Measurements from ENCODE around the gene CD82. TPM values are rescaled to one million over a fixed set of nuclear protein-coding genes. Genes with fewer than 3 reads are reported as not detected.

The CD82 gene
- total RNA-seq, 2 experiments from 2014 or later: 239 to 272 TPM

GRCh38 chr11:44627165-44627789 lies 61.8 kb downstream of the CD82 start:
- intact Hi-C loops (cut with DNase I, micrococcal nuclease): loop anchor here in 1 of 2 experiments (10.0 kb wide), 2 partner anchors 98 to 342 kb away; partner anchors contain the start of gene TSPAN18
- Mint-ChIP-seq H3K4me1 (peaks cover 25% of the 10 kb centered on the region), H3K36me3 (ENCODE audit: low read depth) (peaks cover 2% of the 10 kb centered on the region), H3K9me3 (ENCODE audit: low read depth) (peaks cover 7% of the 10 kb centered on the region), H3K4me3 (no peak overlapping the region), H3K27ac (no peak overlapping the region), H3K27me3 (no peaks in the 10 kb centered on the region)
- no peak for ATAC-seq
- DNase-seq: no peak
- POLR2A ChIA-PET: no interaction called here
- CTCF ChIA-PET: interaction anchor here (0.6 to 2.5 kb wide), 6 partner anchors 10 to 476 kb away, joined by 3 to 13 read pairs (median 4); no protein-coding TSS in a partner anchor

GRCh38 chr11:44627911-44628729 lies 62.7 kb downstream of the CD82 start:
- no peak overlapping the region for H3K4me3 Mint-ChIP-seq
- peaks cover 7% of the 10 kb centered on the region for H3K9me3 Mint-ChIP-seq (ENCODE audit: low read depth)
- peaks cover 16% of the 10 kb centered on the region for H3K4me1 Mint-ChIP-seq
- DNase-seq (no peak), ATAC-seq (no peak)
- no peaks in the 10 kb centered on the region for H3K27me3 Mint-ChIP-seq
- H3K36me3 Mint-ChIP-seq (ENCODE audit: low read depth): peaks cover 2% of the 10 kb centered on the region
- no peak overlapping the region for H3K27ac Mint-ChIP-seq
- intact Hi-C loops (cut with DNase I, micrococcal nuclease): loop anchor here in 1 of 2 experiments (10.0 kb wide), 2 partner anchors 97 to 343 kb away; partner anchors contain the start of gene TSPAN18
- CTCF ChIA-PET: interaction anchor here (0.6 to 2.5 kb wide), 6 partner anchors 11 to 283 kb away, joined by 3 to 13 read pairs (median 4); no protein-coding TSS in a partner anchor
- POLR2A ChIA-PET: no interaction called here

- peak; percentile 0 for DNase-seq
- ChIA-PET POLR2A (no interaction called here), CTCF (interaction anchor here (0.7 to 1.3 kb wide), 2 partner anchors 270 to 282 kb away, joined by 3 to 8 read pairs; no protein-coding TSS in a partner anchor)
- H3K36me3 Mint-ChIP-seq (ENCODE audit: low read depth): no peaks in the 10 kb centered on the region
- H3K4me1 Mint-ChIP-seq: peaks cover 7% of the 10 kb centered on the region
- no peak overlapping the region for H3K4me3 Mint-ChIP-seq
- peaks cover 7% of the 10 kb centered on the region for H3K9me3 Mint-ChIP-seq (ENCODE audit: low read depth)
- H3K27me3 Mint-ChIP-seq: peaks cover under 1% of the 10 kb centered on the region
- no peak for ATAC-seq
- intact Hi-C loops (cut with DNase I, micrococcal nuclease): loop anchor here in 1 of 2 experiments (10.0 kb wide), 2 partner anchors 96 to 344 kb away; partner anchors contain the start of gene TSPAN18
- H3K27ac Mint-ChIP-seq: no peak overlapping the region
These were observed 63.6 kb downstream of the CD82 start for GRCh38 chr11:44628730-44629700.

- peaks cover 4% of the 10 kb centered on the region for H3K27me3 Mint-ChIP-seq
- H3K36me3 Mint-ChIP-seq (ENCODE audit: low read depth): no peaks in the 10 kb centered on the region
- peaks cover 7% of the 10 kb centered on the region for H3K9me3 Mint-ChIP-seq (ENCODE audit: low read depth)
- no peaks in the 10 kb centered on the region for H3K4me1 Mint-ChIP-seq
- H3K4me3 Mint-ChIP-seq: no peak overlapping the region
- ChIA-PET CTCF (interaction anchor here (1.3 kb wide), 1 partner anchor 281 kb away, joined by 8 read pairs; no protein-coding TSS in a partner anchor), POLR2A (interaction anchor here (0.6 kb wide), 1 partner anchor 144 kb away, joined by 3 read pairs; no protein-coding TSS in a partner anchor)
- intact Hi-C loops (cut with DNase I, micrococcal nuclease): loop anchor here in 1 of 2 experiments (10.0 kb wide), 2 partner anchors 95 to 345 kb away; partner anchors contain the start of gene TSPAN18
- no peak for DNase-seq
- ATAC-seq: no peak
- no peak overlapping the region for H3K27ac Mint-ChIP-seq
These were observed 64.4 kb downstream of the CD82 start for GRCh38 chr11:44629732-44630345.

GRCh38 chr11:44630511-44631210 lies 65.2 kb downstream of the CD82 start:
- Mint-ChIP-seq H3K27ac (no peak overlapping the region), H3K27me3 (peaks cover 6% of the 10 kb centered on the region), H3K4me3 (no peak overlapping the region), H3K9me3 (ENCODE audit: low read depth) (peaks cover 7% of the 10 kb centered on the region), H3K36me3 (ENCODE audit: low read depth) (no peaks in the 10 kb centered on the region), H3K4me1 (no peaks in the 10 kb centered on the region)
- intact Hi-C loops (cut with DNase I, micrococcal nuclease): no loop called here
- CTCF ChIA-PET: no interaction called here
- DNase-seq (no peak), ATAC-seq (no peak)
- POLR2A ChIA-PET: no interaction called here

GRCh38 chr11:44631831-44632230 lies 66.4 kb downstream of the CD82 start:
- no peak overlapping the region for H3K4me3 Mint-ChIP-seq
- CTCF ChIA-PET: interaction anchor here (0.8 to 2.2 kb wide), 7 partner anchors 10 to 261 kb away, joined by 3 to 16 read pairs (median 3); no protein-coding TSS in a partner anchor
- no peaks in the 10 kb centered on the region for H3K36me3 Mint-ChIP-seq (ENCODE audit: low read depth)
- no peaks in the 10 kb centered on the region for H3K4me1 Mint-ChIP-seq
- DNase-seq: no peak
- peaks cover 10% of the 10 kb centered on the region for H3K27me3 Mint-ChIP-seq
- H3K9me3 Mint-ChIP-seq (ENCODE audit: low read depth): no peaks in the 10 kb centered on the region
- ATAC-seq: no peak
- intact Hi-C loops (cut with DNase I, micrococcal nuclease): loop anchor here in 1 of 2 experiments (1.0 kb wide), 1 partner anchor 76 kb away; no protein-coding TSS in a partner anchor
- POLR2A ChIA-PET: no interaction called here
- H3K27ac Mint-ChIP-seq: no peak overlapping the region

- Mint-ChIP-seq H3K4me1 (no peaks in the 10 kb centered on the region), H3K9me3 (ENCODE audit: low read depth) (no peaks in the 10 kb centered on the region), H3K27ac (no peak overlapping the region), H3K27me3 (peaks cover 15% of the 10 kb centered on the region), H3K4me3 (no peak overlapping the region), H3K36me3 (ENCODE audit: low read depth) (no peaks in the 10 kb centered on the region)
- peak; percentile 65 for DNase-seq
- CTCF ChIA-PET: interaction anchor here (0.8 to 2.2 kb wide), 9 partner anchors 11 to 279 kb away, joined by 3 to 16 read pairs (median 3); no protein-coding TSS in a partner anchor
- intact Hi-C loops (cut with DNase I, micrococcal nuclease): loop anchor here in 1 of 2 experiments (1.0 kb wide), 1 partner anchor 76 kb away; no protein-coding TSS in a partner anchor
- peak; percentile 83 for ATAC-seq
- POLR2A ChIA-PET: no interaction called here
These were observed 67.1 kb downstream of the CD82 start for GRCh38 chr11:44632466-44633123.

GRCh38 chr11:44633641-44634040 lies 68.2 kb downstream of the CD82 start:
- DNase-seq (no peak), ATAC-seq (no peak)
- Mint-ChIP-seq H3K27ac (no peak overlapping the region), H3K4me1 (no peaks in the 10 kb centered on the region), H3K9me3 (ENCODE audit: low read depth) (no peaks in the 10 kb centered on the region), H3K27me3 (peaks cover 16% of the 10 kb centered on the region), H3K4me3 (no peak overlapping the region), H3K36me3 (ENCODE audit: low read depth) (no peaks in the 10 kb centered on the region)
- ChIA-PET POLR2A (no interaction called here), CTCF (interaction anchor here (0.8 to 1.2 kb wide), 2 partner anchors 133 to 261 kb away, joined by 3 read pairs; no protein-coding TSS in a partner anchor)
- intact Hi-C loops (cut with DNase I, micrococcal nuclease): no loop called here

- intact Hi-C loops (cut with DNase I, micrococcal nuclease): no loop called here
- ChIA-PET POLR2A (no interaction called here), CTCF (no interaction called here)
- DNase-seq (peak; percentile 47), ATAC-seq (no peak)
- Mint-ChIP-seq H3K9me3 (ENCODE audit: low read depth) (no peaks in the 10 kb centered on the region), H3K4me3 (no peak overlapping the region), H3K4me1 (no peaks in the 10 kb centered on the region), H3K27ac (no peak overlapping the region), H3K27me3 (peaks cover 16% of the 10 kb centered on the region), H3K36me3 (ENCODE audit: low read depth) (no peaks in the 10 kb centered on the region)
These were observed 69.2 kb downstream of the CD82 start for GRCh38 chr11:44634401-44635281.

Measured in activated CD4-positive, alpha-beta T cell treated with anti-CD3 and anti-CD28 coated beads for 36 hours (primary cell).